AG10803 (cell line): ENCODE data around the gene FOXO3.

Experiments used
- DNase-seq: peaks from one replicate; pipeline ENCODE4 v3.0.0; 2010; ENCODE audit warnings: low read depth
- H3K4me3 ChIP-seq: 2 replicates; pipeline ENCODE4 v1.5.1; 2011; ENCODE audit warnings: mild to moderate bottlenecking, low read length, control low read depth
- CTCF ChIP-seq: conservative IDR thresholded peaks from 2 replicates; pipeline ENCODE4 v1.5.1; 2011; ENCODE audit warnings: mild to moderate bottlenecking, low read length, control low read depth, inconsistent platforms

FOXO3 gene

DNA sequence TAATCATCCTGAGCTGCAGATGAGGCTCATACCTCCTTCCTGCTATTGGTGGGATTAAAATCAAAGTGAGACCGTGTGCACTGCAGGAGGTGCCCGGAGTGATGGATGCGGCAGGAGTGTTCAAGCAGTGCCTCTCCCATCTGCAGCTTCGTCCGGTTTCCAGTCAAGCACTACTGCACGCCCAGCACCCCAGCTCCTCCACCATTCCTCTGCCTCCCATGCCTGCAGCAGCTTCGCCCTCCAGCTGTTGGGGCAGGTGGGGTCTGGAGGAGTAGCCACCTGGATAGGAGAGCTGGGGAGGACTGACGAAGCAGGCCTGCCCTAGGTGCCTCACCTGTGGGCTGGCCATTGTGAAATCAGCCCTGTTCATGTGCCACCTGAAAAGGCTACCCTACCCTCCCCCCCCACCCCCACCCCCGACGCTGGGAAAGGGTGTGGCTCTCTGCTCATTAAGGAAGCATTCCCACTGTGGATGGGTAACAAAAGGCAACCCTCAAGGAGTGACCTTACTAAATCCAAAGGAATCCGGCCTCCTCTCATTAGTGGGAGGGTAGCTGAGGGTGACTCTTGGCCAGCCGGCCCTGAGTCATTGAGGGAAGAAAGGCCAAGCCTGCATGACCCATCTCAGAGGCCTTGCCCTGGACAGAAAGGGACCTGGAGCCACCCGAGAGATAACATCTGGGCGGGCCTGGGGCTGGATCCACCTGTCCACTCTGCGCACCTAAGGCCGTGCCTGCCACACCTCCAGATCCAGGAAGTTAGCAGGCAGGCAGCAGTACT lies 171.6 kb downstream of the FOXO3 start:
- no peak overlapping the region for H3K4me3 ChIP-seq
- DNase-seq: peak; percentile 49
- TF ChIP-seq CTCF: no peak

- no peak for TF ChIP-seq CTCF
- DNase-seq: no peak
- no peak overlapping the region for H3K4me3 ChIP-seq
Observed at GRCh38 chr6:108733051-108733450, 172.3 kb downstream of the FOXO3 start.

DNA sequence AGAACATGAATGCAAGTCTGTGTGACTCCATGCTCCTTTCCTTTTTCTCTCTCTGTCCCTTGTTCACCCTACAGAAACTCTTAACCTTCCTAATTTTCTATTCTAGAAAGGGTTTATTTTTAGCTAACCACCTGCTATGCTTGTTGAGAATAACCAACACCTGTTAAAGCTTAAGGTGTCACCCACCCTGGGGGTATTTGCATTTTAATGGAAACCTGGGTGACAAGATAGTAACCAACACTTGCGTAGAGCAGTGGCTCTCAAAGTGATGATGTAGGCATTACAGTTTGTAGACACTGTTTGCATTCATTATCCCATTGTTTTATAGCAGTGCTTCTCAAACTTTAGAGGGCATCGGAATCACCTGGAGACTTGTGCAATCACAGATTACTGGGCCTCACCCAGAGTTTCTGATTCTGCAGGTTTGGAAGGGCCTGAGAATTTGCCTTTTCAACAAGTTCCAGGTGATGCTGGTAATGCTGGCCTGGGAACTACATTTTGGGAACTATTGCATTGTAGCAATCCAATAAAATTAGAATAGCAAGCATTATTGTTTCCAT lies 173.1 kb downstream of the FOXO3 start:
- H3K4me3 ChIP-seq: no peak overlapping the region
- DNase-seq: no peak
- TF ChIP-seq CTCF: no peak
